Activated CD8-positive, alpha-beta memory T cell treated with anti-CD3 and anti-CD28 coated beads, Interleukin-2, amount 50 U/mL, for 1 hour (primary cell): ENCODE results near the gene PHYKPL.

Experiments used
- DNase-seq: peaks from one replicate; pipeline ENCODE4 v3.0.0-alpha.2; 2020; ENCODE audit errors: extremely low read depth

The PHYKPL gene

DNA sequence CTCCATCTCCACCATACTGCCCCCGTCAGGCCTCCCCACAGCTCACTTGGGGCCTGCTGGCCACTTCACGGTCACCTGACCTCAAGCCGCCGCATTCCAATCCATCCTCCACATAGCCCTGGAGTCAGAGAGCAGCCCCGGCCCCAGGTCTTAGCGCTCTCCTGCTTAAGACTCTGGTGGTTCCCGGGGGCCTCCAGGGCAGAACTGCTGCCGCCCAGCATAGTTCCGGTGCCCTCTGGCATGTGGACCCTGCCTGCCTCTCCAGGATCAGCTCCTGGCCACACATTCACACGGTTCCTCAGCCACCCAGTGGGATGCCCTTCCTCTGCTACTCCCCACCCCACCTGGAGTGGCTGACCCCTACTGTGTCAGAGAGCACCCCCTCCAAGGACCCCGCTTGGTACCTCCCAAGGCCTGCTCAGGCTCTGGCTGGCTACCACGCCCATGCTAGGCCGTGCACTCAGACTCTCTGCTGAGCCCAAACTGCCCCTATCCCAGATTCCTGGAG, 8.7 kb downstream of the PHYKPL start:
- no peak for DNase-seq

DNA sequence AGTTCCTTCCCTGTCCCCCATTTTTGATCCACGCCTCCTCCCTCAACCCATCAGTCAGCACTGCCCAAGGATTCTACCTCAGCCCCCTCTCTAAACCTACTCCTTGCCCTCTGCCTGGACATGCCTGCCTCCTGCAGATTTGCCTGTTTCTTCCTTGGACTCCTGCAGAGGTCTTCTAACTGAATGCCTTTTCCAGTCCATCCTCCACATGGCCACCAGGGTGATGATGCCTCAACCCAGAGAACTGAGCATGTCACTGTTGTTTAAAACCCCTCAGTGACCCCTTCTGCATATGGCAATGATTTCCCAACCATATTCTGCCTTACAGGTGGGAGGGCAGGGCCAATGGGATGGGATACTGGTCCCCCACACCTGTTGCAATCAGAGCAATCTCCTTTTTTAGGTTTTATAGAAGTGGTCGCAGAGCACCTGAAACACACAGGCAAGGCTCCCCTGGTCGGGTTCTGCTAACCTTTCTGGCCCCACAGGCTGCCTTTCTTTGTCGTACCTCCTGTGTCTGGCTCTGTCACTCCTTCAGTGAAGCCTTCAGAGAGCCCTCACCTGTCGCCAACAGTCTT, 9.3 kb downstream of the PHYKPL start:
- DNase-seq, result no peak

GRCh38 chr5:178222292-178222691, 10.3 kb downstream of the PHYKPL start:
- DNase-seq, result no peak

DNA sequence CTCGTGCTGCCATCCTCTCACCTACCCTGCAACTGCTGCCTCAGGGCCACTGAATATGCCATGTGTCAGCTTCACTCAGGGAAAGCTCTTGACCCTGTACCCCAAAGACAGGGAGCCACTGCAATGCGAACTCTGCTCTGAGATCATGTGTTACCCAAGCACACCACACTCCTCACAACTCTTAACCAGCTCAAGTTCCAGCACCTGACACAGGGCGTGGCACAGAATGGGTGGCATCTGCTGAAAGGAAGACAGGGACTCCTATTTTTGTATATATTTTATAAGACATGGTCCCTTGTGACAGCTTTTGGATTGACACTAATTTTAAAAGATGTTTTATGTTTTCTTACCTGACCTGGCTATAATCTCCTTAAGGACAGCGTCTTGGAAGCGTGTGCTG, 10.7 kb downstream of the PHYKPL start:
- DNase-seq, result no peak

DNA sequence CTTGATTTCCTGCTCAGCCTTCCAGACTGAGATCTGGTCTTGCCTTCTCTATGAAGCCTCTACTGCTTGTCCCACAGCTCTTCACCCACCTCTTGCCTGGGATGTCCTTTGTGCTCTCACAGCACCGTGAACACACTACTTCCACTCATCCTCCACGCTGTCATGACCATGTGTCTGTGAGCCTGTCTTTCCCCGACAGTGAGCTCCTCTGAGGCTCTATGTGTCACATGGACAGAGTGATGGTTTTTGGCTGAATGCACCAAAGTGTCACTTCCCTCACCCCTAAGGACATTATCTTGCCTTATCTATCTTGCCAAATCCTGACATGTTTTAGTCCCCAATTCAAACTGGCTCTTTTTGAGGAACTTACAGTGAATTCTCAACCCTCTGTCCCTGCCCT, 11.3 kb downstream of the PHYKPL start:
- DNase-seq, result no peak

GRCh38 chr5:178218827-178219226, 13.8 kb downstream of the PHYKPL start:
- DNase-seq, result no peak

DNA sequence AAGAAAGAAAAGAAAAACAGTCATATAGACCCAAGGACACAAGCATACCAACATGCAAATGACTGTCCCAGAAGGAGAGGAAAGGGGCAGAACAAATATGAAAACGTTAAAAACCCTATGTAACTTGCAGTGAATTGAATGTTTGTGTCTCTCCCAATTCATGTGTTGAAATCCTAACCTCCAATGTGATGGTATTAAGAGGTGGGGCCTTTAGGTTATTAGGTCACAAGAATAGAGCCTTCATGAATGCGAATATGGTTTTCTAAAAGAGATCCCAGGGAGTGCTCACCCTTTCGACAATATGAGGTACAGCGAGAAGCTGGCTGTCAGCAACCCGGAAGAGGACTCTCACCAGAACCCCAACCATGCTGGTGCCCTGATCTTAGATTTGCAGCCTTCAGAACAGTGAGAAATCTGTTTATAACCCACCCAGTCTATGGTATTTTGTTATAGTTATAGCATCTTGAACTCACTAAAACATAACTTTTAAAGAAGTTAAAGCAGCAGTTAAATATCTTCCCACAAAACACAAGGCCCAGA, 14.3 kb downstream of the PHYKPL start:
- no peak for DNase-seq

GRCh38 chr5:178216779-178217178, 15.8 kb downstream of the PHYKPL start:
- no peak for DNase-seq

- DNase-seq, result no peak
Observed at GRCh38 chr5:178216088-178216534, 16.5 kb downstream of the PHYKPL start.

DNA sequence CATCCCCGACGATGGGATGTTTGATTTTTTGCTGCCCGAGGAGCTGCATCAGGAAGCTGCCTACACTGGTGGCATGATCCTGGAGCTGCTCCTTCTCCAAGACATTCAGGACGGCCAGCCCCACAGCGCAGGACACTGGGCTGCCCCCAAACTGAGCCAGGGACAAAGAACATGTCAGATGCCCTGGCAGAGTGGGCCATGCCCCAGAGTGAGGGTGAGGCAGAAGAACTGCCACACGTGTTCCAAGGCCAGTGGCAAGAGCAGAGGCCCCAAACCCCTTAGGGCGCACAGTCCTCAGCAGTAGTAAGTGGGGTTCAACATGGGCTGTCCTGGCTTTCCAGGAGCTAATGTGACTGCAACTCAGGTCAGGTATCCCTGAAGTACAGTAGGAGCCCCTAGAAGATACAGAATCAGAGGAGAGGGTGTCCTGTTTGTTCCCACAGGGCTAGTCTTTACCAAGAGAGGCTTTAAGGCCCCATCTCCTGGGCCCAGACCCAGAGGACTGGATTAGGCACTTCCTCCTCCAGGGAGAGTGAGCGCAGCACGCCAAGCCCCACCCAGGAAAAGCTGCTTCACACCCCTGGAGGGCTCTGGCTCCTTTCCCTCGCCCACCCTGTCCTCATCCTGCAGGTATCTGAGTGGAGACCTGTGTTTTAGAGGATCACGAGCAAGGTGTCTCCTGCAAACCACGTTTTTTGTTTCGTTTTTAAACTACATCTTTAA, 17.2 kb downstream of the PHYKPL start:
- no peak for DNase-seq

DNA sequence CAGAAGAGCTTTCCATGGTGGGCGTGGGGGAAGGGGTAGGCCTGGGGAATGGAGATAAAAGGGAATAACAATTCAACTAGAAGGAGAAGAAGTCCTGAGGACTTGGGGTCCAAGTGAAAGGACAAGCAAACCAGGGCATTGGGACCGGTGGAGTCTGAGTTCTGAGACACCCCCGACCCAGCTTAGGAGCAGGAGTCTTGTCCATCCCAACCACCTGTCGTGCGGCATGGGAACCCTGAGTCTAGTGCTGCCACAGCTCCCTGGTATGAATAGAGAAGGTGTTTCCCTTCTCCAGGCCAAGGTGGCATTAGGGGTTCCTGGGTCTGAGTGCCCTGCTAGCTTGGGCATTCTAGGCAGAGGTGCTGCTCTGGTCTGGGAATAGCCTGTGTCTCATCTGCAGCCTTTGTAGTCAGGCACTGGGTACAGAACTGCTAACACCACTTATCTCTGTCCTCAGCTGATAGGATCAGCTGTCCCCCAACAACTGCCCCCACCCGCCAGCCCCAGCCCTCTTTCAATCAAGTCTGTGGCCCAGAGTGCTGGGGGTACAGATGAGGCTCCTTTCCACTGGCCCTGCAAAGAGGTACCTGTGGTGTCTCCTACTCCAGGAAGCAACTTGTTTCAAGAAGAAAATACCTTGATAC, 18.3 kb downstream of the PHYKPL start:
- no peak for DNase-seq

GRCh38 chr5:178213748-178214151, 18.9 kb downstream of the PHYKPL start:
- DNase-seq, result no peak

DNA sequence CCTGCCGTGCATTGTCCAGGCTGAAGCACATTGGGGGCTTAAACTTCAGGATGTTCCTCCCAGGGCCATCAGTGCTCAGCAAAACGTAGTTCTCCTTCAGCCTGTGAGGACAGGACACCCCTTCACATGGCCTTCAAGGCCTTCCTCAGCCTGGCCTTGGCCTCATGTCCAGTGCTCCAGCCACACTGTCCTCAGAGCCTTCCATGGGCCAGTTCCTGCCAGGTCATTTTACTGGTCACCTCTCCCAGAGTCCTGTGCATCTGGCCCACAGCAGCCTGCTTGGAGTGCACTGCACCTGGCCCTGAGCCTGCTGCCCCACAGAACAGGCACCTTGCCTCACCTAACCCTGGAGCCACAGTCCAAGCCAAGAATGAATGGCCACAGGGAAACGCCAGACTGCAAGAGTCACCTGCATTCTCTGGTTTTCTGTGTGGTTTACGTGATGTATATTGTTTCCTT, 19.6 kb downstream of the PHYKPL start:
- no peak for DNase-seq

DNA sequence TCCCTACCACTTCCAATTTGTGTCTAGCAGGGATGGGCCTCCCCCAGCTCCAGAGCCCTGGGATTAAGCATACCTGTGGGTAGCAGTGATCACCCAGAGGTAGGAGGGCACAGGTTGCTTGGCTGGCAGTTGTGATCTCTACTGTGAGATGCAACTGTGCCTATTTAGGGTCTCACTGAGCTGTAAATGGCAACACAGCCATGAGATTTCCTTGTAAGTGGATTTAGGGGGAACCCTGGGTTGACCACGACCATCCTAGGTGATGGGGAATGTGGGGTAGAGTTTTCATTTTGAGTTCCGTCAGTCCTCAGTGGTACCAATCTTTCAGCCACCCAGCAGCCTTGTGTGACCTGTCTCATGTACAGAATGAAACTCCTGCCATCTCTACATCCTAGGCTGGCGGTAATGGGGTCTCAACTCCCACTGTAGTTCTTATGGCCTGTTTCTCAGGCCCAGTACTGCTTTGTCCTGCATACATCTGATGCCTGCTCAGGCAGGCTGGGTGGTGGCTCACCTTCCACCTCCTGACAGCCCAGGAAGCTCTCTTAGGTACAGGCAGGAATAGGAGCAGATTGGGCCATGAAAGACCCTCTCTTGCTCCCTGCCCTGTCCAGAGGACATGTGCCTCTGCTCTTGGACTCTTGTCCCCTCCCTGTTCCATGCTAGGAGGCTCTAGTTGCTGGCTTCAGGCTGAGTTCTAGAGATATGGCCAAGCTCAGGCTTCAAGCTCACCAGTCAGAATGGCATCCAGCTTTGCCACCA, 20.2 kb downstream of the PHYKPL start:
- no peak for DNase-seq

DNA sequence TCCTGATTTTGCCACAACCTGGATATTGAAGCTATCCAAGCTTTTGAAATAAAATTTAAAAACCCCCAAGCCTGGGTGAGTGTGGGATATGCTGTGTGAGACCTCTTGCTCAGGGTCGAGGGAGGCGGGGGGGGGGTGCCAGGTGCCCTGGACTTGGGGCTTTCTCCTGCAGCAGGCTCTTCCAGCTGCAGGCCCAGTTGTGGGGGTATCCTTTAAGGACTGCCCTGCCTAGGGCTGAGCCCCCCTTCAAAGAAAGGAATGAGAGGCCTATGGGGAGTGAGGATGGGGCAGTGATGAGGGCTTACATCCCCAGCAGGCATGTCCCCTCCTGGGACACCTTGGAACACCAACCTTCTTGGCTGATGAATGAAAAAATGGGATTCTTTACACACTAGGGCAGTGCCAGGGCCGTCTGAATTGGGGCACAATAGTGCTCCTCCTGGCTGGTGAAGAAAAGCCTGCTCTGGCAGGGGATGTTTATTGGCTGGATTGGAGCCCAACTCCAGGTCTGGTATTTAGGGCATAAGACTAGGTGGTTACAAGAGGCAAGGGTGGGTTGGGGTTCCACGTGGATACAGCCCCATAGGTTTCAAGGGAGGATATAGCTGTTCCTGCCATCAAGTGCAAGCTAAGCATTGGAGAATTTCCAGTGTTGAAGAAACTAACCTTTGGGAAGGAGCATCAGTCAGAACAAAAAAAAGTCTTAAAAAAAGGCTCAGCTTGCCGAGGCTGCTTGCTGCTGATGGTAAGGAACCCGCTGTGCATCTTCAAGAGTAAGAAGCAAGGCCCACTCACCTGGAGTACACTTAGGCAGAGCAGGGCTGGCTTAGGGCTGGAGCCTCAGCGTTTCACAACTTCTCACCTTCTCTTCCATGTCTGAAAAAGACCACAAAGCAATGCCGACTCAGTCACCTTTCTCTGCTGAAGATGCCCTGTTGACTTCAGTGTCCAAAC, 21.2 kb downstream of the PHYKPL start:
- DNase-seq, result no peak

DNA sequence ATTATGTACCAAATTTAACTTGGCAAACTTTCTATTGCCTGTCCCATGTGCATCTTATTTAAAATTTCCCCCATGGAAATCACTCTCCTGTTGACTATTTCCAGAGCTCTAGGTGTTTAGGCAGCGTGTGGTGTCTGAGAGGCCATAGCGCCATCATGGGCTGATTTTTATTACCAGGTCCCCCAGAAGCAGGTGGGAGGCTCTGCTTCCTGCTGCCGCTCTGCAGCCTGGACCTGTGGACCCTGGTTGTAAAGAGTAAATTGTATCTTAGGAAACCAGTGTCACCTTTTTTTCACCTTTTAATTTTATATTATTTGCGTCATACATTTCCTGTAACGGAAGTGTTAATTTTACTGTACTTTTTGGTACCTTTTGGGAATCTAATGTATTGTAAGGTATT, 21.9 kb downstream of the PHYKPL start:
- DNase-seq, result no peak

- DNase-seq, result no peak
Observed at GRCh38 chr5:178210073-178210535, 22.5 kb downstream of the PHYKPL start.

DNA sequence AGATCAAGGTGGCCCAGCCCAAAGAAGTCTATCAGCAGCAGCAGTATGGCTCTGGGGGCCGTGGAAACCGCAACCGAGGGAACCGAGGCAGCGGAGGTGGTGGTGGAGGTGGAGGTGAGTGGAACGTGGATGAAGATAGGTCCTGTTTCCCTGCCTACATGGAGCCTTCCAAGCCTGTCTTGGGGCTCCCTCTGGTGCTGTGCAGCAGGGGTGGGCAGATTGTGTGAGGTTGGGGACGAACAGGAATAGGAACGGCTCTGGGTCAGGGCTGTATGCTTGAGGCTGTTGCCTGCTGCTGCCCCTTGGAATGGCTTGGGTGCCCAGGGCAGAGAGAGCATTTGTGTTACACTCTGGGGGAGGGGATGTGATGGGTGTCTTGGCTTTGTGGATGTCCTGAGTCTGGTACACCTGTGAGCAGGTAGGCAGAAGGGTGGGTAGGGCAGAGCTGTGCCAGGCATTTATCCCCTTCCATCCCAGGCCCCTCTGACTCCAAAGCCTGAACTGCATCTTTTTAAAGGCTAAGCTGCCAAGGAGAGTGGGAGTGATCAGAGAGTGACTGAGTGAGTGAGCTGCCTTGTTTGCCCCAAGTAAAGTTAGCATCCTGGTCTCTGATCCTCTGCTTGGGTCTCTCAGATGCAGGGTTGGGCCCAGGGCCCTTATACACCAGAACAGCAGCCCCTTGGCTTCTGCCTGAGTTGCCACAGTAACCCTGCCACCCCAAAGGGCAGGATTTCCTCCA, 23.1 kb downstream of the PHYKPL start:
- no peak for DNase-seq

GRCh38 chr5:178208540-178209227, 23.9 kb downstream of the PHYKPL start:
- no peak for DNase-seq
